GM20431 (cell line): ENCODE measurements around the gene BABAM2.
"Not testable (repeated sequence)": the region's sequence is repeated elsewhere in the genome, so short reads cannot be mapped to it uniquely, and the experiment has no call there.

Source experiments
- in situ Hi-C: fragments of 300-500 bp; cut with MseI, MboI; formaldehyde crosslinking; loops from one replicate; pipeline ENCODE4 v1.15.0; 2020; ENCODE audit warnings: low sequenced_read_pairs; ENCODE audit not compliant: unreplicated experiment

The BABAM2 gene

DNA sequence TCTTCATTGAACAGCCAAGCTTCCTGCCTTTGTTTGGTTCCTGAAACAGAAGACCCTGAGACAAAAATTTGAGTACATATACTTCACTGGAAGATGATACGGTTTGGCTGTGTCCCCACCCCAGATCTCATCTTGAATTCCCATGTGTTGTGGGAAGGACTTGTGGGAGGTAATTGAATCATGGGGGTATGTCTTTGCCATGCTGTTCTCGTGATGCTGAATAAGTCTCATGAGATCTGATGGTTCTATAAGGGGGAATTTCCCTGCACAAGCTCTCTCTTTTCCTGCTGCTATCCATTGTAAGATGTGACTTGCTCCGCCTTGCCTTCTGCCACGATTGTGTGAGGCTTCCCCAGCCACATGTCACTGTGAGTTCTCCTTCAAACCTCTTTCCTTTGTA, 76.5 kb downstream of the BABAM2 start:
- in situ Hi-C loops, result no loop called here

DNA sequence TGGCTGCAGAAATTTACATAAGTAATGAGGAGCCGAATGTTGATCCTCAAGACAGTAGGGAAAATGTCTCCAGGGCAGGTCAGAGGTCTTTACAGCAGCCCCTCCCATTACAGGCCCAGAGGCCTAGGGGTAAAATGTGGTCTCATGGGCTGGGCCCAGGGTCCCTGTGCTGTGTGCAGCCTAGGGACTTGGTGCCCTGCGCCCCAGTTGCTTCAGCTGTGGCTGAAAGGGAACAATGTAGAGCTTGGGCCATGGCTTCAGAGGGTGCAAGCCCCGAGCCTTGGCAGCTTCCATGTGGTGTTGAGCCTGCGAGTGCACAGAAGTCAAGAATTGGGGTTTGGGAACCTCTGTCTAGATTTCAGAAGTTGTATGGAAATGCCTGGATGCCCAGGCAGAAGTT, 77.5 kb downstream of the BABAM2 start:
- in situ Hi-C loops, result not testable (repeated sequence)

DNA sequence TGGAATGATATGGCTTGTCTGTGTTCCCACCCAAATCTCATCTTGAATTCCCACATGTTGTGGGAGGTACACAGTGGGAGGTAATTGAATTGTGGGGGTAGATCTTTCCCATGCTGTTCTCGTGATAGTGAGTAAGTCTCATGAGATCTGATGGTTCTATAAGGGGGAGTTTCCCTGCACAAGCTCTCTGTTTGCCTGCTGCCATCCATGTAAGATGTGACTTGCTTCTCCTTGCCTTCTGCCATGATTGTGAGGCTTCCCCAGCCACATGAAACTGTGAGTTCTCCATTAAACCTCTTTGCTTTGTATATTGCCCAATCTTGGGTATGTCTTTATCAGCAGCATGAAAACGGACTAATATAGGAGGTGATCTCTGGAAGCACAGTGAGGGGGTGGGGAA, 78.4 kb downstream of the BABAM2 start:
- in situ Hi-C loops, result not testable (repeated sequence)

DNA sequence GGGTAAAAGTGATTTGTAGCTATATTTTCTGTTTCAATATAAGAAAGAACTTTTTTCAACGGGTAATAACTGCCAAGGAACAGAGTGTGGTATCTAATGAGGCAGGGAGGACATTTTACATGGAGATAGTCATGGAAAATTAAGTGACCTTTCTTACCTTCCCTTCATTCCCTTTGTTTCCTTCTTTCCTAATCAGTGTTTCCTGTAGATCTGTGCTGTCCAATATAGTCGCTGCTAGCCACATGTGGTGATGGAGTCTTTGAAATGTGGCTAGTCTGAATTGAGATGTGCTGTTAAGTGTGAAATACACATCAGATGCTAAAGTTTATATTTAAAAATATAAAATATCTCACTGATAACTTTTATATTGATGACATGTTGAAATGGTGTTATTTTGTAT, 81.8 kb downstream of the BABAM2 start:
- in situ Hi-C loops, result no loop called here

DNA sequence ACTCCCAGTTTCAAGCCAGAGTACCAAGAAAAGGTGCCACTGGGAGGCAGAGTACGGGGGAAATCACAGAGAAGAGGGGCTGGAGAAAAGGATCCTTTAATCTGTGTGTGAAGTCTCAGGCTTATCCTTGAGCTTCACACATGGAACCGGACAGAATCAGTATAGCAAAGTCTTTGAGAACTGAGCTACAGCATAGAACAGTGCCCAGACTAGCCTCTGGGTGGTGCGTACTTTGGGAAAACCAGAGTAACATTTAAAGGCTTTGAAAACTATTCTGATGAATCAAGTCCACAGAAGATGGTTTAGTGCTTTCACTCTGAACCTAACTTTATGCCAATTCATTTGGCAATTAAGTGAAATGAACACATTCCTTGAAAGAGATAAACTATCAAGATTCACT, 83.1 kb downstream of the BABAM2 start:
- in situ Hi-C loops, result no loop called here

DNA sequence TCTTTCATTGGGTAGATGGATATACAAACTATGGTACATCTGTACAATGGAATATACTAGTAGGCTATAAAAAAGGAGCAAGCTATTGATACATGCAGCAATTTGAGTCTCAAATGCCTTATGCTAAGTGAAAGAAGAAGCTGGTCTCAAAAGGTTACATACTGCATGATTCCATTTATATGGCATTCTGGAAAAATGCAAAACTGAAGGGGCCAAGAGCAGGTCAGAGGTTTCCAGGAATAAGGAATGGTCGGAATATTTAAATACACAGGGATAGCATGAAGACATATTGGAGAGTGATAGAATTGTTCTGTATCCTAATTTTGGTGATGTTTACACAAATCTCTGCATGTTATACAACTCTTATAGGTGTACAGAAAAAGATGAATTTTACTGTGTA, 85.8 kb downstream of the BABAM2 start:
- in situ Hi-C loops, result no loop called here

DNA sequence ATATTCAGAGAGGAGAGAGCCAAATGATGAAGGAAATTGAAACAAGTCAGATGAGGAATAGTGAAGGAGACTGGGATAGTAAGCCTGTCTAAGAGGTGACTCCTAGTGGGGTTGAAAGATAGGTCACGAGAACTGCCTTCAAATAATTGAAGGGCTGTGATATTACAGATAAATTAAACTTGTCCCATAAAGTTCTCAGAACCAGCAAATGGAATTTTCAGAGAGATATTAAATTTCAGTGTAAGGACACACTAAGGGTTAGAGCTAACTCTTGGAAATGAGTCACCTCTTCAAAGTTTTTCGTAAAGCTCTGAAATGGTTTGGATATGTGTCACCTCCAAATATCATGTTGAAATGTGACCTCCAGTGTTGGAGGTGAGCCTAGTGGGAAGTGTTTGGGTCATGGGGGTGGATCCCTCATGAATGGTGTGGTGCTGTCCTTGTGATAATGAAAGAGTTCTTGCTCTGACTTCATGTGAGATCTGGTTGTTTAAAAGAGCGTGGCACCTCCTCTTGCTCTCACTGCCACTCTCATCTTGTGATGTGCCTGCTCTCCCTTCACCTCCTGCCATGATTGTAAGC, 87.3 kb downstream of the BABAM2 start:
- in situ Hi-C loops, result no loop called here

DNA sequence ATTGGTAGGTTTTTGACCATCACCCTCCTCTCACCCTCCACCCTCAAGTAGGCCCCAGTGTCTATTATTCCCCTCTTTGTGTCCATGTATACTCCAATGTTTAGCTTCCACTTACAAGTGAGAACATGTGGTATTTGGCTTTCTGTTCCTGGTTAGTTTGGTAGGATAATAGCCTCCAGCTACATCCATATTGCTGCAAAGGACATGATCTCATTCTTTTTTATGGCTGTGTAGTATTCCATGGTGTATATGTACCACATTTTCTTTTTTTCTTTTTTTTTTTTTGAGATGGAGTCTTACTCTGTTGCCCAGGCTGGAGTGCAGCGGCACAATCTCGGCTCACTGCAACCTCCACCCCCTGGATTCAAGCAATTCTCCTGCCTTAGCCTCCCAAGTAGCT, 88.2 kb downstream of the BABAM2 start:
- in situ Hi-C loops, result not testable (repeated sequence)

DNA sequence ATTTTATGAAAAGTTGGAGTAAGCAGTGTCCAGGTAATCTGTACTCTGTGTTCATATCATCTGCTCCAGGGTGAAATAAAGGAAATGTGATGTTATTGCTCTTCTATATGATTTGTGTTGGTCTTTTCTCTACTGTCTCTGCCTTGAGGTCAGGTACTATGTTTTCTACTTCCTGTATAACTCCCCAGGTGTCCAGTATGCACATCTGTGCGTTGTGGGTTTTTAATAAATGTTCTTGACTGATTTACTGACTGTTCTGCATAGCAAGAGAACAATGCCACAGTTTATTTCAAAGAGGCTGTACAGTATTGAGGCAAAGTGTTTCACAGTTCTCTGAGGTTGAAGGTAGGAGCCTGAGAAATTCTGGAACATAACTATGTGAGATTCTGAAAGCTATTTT, 89.7 kb downstream of the BABAM2 start:
- in situ Hi-C loops, result no loop called here

DNA sequence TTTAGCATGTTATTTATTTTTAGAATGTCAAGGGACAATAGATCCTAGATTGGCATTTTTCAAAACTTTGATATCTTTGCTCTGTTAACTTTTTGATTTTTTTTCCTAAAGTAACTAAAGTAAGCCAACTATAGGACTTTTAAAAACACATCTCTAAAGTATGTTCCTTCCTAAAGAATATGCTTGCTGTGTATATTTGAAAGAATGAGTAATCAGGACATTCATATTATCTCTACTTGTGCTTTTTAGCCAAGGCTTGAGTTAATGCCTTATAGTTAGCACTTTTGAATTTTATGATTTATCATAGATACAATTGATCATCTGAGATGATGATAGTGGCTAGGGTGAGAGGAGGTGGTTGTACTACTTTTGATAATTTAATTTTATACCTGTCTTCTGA, 93.6 kb downstream of the BABAM2 start:
- in situ Hi-C loops, result no loop called here

DNA sequence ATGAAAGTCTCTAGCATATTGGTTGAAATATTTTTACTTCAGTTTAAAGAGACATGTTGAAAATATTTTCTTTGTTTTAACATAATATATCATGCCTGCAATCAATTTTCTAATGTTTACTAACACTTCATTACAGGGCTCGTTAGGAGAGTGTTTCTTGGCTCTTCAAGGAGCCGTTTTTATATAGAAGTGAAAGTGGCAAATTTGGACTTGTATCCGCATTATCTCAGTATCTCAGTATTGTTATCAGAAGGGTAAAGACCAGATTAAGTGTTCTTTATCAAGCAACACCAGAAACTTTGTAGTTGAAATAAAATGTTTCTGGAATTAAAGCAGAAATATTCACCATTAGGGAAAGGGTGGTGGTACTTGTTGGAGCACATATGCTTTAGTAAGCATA, 97.8 kb downstream of the BABAM2 start:
- in situ Hi-C loops, result no loop called here

DNA sequence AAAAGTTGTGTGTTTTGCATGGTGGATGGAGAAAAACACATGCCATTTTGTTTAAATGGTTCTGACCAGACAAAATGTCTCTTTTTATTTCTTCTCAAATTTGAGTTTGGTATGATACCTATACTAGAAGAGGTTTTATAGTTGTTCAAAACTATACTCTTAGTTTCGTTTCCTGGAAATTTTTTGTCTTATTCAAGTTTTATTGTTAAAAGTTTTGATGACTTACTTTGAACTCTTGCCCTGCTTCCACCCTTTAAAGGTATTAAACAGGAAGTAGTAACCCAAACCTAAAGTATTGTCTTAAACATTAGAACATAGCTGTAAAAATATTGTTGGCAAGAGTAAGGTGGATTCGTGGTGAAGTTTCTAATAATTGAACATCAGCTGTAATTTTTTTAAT, 98.2 kb downstream of the BABAM2 start:
- in situ Hi-C loops, result no loop called here

DNA sequence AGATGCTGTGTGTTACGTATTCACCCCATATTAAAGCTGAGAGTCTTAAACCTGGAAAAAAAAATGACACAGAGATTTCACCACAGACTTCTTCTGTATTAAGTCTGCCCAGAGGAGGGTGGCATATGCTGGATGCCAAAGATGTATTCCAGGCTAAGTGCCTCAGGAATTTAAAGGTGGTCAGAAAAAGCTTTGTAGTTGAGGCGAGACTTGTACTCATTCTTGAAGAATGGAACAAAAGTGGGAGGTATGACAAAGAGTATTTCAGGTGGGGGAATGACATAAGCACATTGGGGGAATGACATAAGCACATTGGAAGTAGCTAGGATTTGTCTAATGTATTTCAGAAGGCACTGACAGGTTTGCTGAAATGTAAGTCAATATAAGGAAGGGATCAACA, 98.6 kb downstream of the BABAM2 start:
- in situ Hi-C loops, result no loop called here

DNA sequence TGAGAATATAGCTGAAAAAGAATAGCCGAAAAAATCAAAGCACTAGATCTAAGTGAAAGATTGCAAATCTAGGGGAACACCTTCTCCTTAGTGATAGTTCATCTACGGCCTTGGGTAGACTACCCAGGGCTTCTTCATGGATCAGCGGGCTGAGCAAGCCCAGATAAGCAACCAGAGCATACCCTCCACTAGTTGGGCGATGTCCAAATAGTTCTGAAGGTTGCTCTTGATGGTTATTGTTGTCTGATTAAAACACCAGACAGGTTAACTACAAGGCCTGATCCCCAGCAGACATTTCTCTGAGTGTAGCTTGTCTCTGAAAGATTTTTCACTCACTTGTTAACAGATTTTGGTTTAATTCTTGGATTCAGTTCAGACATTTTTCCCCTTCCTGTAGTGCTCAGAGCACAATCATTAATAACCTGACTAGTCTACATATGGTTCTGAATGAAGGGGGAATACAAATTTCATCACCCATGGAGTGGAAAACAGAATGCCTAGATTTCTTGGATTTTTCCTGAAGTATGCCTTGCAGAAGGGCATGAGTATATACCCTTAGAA, 99.6 kb downstream of the BABAM2 start:
- in situ Hi-C loops, result no loop called here

DNA sequence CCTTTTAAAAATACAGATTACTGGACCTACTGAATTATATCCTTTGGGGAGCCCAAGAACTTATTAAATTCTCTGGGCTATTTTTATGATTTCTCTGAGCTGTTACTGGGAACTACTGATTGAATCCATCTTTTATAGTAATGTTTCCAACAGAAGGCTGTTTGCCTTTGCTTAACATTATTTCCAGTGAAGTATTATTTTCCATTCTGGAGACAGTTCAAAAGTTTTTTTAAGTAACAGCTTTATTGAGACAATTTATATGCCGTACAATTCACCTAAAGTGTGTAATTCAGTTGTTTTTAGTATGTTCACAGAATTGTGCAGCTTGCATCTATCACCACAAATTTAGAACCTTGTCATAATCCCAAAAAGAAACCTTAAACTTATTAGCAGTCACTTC, 100.6 kb downstream of the BABAM2 start:
- in situ Hi-C loops, result no loop called here

DNA sequence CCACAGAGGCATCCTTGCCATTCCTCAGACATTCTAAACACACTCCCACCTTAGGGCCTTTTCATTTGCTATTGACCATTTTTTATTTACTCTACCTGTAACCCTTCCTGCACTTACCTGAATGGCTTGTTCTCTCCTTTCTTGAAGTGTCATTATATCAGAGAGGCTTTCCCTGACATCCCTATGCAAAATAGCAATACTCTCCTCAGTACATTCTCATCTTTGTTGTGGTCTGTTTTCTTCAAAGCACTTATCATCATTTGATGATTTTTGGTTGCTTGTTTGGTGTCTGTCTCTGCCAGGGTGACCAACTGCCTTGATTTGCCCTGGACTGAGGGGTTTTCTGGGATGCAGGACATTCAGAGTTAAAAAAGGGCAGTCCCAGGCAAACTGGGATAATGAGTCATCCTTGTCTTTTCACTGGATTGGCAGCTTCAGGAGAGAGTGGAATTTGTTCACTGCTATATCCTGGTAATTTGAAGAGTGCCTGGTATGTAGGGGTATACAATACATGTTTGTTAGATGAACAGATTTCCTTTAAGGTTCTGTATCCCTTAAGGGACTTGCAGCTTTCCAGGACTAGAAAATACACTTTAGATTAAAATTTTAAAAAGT, 102.4 kb downstream of the BABAM2 start:
- in situ Hi-C loops, result no loop called here

DNA sequence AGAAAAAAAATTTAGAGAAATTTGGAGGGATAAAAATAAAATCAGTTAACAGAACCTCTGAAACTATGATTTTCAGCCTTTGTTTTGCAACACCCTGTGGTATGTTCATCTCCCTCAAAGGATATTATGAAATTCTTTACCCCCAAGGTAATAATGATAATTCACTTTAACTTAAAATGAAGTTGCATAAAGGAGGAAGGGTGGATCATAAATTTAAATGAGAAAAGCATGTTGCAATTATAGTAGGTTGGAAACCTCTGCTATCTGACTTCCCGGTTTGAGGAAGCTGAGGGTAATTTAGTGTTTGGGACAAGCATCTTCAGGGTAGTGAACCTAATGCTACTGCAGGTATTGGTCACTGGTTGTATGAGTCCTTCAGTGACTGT, 102.9 kb downstream of the BABAM2 start:
- in situ Hi-C loops, result no loop called here

DNA sequence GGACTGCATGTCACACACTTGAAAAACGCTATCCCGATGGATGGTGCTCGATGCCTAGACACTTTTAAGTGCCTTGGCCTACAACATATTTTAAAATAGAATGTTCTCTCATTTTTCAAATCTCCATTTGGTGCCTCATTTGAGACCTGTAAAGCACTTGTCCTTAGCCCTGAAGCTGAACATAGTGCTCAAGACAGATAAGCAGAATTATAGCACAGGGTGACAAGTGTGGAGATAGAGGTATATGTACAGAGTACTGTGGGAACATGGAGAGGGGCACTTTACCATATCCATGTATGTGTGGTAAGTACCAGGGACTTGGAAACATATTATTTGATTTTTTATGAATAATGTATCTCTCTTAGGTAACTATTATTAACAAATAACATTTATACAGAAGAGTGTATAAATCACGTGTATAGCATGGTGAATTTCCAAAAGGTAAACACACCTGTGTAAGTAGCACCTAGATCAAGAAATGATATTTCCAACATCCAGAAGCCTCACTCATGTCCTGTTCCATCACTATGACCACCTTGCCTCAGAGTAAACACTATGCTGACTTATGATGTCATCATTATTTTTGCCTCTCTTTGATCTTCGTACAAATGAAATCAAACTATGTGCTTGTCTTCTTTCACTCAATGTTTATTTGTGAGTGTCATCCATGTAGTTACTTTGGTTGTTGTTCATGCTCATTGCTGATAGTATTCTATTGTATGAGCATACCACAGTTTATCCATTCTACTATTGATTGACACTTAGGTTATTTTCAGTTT, 103.6 kb downstream of the BABAM2 start:
- in situ Hi-C loops, result no loop called here

DNA sequence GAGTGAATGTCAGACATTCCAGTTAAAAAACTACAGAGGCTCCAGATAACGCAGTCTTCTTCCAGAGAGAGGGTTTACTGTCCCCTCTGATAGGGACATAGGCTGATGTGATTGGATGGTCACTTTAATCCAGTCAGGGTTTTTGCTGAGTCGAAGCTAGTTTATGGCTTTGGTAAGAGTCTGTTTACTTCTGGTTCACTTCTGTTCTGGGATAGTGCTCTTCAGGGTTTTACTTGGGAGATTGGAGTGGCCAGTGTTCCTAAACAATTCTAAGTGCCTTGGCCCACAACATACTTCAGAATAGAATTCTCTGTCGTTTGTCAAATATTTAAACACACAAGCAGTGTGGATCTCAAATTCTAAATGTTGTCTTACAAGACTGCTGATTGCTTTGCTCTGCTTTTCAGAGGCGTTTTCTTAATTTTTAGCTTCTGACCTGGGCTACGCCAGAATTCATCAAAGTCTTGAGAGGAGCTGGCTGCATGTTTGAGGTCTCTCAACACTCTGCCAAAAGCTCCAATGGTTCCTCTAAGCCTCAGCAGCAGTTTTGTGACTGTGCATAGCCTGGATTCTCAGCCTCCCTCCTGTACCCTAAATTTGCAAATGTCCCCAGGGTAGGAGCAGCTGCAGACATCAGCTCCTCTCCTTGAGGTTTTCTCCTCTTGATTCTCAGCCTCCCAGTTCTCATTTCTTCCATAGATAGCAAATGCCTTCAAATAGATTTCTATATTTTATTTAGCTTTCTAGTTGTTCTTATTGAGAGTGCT, 105.8 kb downstream of the BABAM2 start:
- in situ Hi-C loops, result no loop called here

DNA sequence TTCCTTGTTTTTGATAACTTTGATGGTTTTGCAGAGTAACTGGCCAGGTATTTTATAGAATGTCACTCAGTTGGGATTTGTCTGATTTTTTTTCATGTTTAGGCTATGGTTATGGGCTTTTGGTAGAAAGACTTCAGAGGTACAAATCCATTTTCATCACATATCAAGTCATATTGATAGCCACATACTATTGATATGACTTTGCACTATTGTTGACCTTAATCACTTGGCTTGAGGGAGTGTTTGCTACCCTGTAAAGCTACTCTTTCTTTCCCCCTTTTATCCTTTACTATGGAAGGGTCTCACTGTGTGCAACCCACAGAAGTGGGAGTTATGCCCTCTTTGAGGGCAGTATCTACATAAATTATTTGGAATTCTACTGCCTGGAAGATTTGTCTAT, 109.8 kb downstream of the BABAM2 start:
- in situ Hi-C loops, result no loop called here

DNA sequence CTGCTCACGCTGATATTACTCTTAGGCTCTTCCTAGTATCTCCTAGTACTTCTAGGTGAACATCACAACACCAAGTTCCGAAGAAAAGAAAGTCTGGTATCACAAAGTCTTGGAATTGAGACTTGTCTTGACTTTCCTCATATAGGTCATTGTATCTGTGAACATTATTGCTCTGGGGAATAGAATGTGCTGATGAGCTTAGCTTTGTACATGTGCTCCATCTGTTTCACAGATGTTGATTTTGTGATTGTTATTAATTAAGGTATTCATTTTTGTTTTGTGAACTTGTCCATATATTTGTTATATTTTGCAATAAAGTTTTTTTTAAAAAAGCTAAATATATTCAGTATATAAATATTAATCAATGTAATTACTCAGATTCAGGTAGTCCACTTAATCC, 111.7 kb downstream of the BABAM2 start:
- in situ Hi-C loops, result no loop called here
